Stomach (tissue), 4 donors: ENCODE measurements around the gene KDM4E.

Source experiments
- EP300 ChIP-seq: sonication (generic); formaldehyde crosslinking; IDR thresholded peaks from one replicate; pipeline ENCODE4 v1.6.1; 2017; ENCODE audit warnings: antibody characterized with exemption
- POLR2A ChIP-seq, 4 donors: fragments of 450-650 bp; IDR thresholded peaks; one replicate each; pipeline ENCODE4 v1.6.1; 2016; ENCODE audit warnings: antibody characterized with exemption in 4 of 4, control low read depth in 2 of 4, mild to moderate bottlenecking in 1 of 4, moderate library complexity in 1 of 4
- POLR2AphosphoS5 ChIP-seq, 3 donors: sonication (generic); formaldehyde crosslinking; IDR thresholded peaks; one replicate each; pipeline ENCODE4 v1.6.1; 2016; ENCODE audit warnings: antibody characterized with exemption in 3 of 3
- TF ChIP-seq, protein P1 (sequence below), 7 experiments: fragments of 450-650 bp in 4 of 7; fragments of 200-600 bp in 3 of 7; sonication (generic) in 3 of 7; IDR thresholded peaks; one replicate each; pipeline ENCODE4 v1.5.1; 2016 to 2019; ENCODE audit warnings: antibody characterized with exemption in 7 of 7, control low read depth in 2 of 7, mild to moderate bottlenecking in 1 of 7

DNA sequence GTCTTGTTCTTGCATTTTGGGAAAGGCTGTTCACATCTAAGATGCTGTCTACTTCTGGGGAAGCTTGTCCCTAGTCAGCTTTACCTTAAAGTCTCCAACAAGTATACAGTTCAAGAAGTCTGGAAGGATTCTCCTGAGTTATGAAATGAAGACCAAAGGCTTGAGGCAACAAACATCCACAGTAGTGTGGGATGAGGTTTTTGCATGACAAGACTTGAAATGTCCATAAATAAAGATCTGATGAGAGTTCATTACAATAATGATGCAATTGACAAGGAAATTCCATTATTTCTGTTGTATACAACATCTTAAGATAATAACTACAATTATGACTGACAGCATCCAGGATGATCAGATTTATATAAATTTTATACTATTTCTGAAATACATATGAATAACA lies 21.3 kb upstream of the KDM4E start:
- TF ChIP-seq, protein P1, sequence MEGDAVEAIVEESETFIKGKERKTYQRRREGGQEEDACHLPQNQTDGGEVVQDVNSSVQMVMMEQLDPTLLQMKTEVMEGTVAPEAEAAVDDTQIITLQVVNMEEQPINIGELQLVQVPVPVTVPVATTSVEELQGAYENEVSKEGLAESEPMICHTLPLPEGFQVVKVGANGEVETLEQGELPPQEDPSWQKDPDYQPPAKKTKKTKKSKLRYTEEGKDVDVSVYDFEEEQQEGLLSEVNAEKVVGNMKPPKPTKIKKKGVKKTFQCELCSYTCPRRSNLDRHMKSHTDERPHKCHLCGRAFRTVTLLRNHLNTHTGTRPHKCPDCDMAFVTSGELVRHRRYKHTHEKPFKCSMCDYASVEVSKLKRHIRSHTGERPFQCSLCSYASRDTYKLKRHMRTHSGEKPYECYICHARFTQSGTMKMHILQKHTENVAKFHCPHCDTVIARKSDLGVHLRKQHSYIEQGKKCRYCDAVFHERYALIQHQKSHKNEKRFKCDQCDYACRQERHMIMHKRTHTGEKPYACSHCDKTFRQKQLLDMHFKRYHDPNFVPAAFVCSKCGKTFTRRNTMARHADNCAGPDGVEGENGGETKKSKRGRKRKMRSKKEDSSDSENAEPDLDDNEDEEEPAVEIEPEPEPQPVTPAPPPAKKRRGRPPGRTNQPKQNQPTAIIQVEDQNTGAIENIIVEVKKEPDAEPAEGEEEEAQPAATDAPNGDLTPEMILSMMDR (IDR thresholded peaks at IDR 0.05), result no peak
- no peak for TF ChIP-seq POLR2AphosphoS5 (IDR thresholded peaks at IDR 0.05)
- no peak for TF ChIP-seq POLR2A (IDR thresholded peaks at IDR 0.05)
- TF ChIP-seq EP300, result no peak
